ENCODE results near the gene NCKAP5.
A peak's percentile ranks its signal among the peaks of the same experiment; 100 is the strongest.

Gene NCKAP5

DNA sequence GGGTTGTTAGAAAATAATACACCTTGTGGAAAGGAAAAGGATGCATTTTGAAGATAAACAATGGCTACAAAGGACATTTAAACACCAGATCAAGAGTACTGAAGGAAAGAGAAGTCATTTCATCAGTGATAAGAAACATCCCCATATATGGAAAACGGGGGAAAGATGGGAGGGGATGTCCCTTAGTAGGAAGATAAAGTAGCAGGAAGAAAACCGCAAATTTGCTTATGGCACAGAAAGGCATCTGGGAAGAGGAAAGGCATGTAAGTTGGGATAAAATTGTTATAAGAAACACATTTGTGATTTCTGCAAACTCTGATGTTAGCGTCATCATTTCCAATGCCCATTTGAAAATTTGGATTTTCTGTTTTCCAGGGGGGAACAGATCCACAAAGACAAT lies 887.7 kb downstream of the NCKAP5 start:
- no peak for DNase-seq

DNA sequence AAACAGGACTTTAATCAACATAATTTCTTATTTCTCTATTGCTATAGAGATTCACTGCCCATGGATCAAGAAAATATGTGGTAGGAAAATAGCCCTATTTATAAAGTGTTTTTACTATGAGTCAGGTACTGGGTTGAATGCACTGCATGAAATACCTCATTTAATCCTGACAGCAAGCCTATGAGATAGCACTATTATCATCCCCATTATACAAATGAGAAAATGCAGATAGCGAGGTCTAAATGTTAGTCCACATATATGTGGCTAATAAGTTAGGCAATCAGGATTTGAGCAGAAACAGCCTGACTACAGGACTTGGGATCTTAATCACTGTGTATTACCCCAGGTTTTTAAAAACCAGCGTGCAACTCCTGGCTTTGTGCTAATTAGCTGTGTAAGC lies 889.8 kb downstream of the NCKAP5 start:
- no peak for DNase-seq

DNA sequence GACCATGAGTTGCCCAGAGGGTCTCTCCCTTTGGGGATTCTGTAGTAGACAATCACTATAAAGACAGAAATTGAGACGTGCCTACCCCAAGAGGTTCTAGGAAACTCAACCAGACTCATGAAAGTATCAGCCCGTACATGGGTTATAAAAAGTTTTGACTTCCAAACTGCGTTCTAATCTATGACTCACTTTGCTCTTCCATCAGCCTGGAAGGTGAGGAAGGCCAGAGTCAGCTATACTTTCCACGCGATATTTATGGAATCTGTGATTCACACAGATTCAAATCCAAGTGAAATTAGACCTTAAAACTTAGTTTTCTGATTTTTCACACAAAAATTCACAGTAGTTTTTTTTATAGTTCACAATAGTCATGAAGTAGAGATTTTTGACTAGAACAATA lies 890.6 kb downstream of the NCKAP5 start:
- no peak for DNase-seq

DNA sequence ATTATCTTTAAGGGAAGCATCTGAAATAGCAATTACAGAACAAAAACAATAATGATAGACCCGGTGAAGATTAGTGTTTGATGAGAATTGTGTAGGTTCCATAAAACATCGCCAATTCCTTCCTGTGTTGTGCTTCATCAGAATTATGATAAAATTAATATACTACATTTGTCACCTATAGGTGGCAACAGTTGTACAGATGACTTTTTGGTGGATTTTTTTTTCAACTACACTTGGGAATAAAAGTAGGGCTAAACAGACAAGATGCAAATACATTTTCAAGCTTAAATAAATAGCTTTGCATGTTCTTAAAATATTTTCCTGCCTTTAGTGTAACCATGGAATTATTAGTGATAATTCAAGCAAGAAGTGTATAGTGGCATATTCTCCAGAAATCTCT lies 891.3 kb downstream of the NCKAP5 start:
- DNase-seq: no peak

DNA sequence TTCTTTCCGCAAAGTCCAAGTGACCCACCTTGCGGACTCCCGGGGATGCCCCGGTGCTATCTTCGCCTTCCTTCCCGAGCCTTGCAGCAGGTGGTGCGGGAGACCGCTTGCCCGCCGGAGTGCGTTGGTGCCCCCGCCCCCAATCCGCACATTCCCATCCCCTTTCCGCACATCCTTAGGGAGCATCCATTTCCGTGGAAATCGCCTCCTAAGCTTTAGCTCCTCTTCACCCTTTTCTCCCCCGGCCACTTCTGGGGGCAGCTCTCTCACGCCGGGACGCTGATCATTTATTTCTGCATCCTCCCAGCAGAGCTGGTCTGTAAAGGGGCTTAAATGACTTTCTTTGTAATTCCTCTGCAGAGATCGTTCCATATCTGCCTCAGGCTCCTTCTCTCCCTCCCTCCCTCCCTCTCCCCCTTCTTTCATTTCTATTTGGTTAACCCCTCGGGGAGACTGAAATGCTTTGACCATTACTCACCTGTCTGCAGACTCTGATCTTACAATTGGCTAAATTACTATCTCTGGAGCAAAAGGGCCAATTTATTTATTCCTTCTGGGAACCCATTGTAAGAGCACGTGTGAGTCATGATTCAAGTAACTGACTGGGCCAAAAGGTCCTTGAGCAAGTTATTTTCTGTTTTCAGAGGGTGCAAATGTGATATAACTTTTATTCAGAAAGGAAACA lies 897.0 kb downstream of the NCKAP5 start:
- no peak for DNase-seq

DNA sequence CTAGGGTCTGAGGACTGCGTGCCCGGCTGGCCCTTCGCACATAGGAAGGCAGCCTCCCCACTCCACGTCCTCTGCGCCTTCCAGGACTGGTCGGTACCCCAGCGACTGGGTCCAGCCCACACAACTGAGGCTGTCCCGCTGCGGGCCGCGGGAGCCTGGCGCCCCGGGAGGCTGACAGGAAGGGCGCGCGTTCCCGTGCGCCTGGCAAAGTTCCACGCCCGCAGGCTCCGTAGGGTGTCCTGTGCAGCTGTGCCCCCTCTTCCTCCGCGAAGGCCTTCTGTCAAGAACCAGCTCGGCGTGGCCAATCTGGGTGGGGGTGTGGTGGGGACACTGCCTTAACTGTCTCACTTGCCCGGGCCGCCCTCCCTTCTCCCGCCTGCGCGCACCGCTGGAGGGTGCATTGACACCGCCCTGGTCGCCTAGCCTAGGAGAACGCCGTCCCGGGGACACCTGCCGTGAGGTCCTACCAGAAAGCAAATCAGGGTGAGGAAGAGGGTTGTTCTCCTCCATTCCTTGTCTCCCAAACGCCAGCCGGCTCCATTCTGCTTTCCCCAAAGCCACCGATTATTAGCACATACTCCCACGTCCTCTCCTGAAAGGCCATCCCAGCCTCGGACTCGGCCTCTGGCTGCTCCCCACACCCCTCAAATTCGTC lies 897.6 kb downstream of the NCKAP5 start:
- no peak for DNase-seq

DNA sequence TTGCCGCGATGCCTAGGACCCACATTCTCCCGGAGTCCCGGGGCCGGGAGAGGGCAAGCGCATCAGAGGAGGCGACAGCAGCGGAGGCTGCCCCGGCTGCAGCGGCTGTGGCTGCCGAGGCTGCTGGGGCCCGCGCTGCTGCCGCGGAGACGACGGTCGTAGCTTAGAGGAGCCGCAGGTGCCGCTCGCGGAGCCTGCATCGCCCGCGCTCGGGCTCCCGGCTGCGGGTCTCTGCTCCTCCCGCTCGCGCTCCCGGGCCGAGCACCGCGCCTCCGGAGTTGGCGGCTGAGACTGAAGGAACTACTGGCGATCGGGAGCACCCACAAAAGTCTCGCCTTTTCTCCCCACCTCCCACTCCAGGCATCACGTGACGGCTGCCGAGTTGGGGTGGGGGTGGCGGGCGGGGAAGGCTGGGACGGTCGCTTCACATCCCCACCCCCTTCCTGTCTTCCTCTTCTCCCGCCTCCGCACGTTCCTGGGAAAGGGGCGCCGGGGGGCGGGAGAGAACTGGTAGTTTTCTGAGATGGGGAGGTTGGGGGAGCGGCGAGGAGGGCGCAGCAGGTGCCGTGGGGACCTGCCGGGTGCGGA lies 898.3 kb downstream of the NCKAP5 start, which contains the start of gene LYPD1:
TSS of gene LYPD1 (minus strand) at position 298 of the 588 bp plus-strand sequence. CDS start at position 25, 273 bp downstream.
- DNase-seq: no peak

DNA sequence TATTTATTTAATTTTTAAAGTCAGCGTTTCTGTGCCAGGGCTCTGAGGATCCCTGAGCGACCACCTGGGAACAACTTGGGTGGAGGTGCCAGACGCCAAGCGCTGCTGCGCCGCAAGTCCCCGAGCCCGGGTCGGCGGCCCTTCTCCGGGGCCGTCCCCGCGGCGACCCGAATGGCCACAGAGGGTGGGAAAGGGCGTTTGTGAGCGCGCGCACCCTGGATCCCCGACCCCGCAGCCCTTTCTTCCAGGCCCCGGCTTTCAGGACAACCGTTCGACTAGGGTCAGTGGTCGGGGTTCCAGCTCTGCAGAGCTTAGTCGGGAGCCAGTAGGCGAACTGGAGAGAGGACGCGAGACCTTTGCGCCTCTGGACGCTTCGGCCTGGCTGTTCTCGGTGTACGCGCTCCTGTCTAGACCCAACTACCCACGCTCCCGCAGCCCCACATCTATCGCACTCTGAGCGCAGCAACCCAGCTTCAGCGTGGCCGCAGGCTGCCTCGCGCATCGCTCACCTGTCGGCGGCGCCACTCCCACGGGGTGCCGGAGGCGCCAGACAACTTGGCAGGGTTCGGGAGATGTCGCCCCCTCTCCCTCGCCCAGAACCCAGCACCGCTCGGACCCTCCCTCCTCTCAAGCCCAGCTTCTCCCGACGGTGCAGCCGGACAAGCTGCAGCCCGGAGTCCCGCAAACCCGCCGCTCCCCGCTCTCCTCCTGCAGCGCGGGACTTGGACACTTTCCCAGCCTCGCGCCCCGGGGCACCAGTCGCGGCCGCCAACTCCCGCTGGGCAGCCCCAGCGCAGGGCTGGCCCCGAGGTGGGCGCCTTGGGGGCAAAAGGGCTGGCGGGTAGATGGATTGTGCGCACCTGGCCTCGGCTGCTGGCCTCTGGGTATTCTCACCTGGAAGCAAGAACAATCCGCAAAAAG lies 899.0 kb downstream of the NCKAP5 start:
- no peak for DNase-seq

DNA sequence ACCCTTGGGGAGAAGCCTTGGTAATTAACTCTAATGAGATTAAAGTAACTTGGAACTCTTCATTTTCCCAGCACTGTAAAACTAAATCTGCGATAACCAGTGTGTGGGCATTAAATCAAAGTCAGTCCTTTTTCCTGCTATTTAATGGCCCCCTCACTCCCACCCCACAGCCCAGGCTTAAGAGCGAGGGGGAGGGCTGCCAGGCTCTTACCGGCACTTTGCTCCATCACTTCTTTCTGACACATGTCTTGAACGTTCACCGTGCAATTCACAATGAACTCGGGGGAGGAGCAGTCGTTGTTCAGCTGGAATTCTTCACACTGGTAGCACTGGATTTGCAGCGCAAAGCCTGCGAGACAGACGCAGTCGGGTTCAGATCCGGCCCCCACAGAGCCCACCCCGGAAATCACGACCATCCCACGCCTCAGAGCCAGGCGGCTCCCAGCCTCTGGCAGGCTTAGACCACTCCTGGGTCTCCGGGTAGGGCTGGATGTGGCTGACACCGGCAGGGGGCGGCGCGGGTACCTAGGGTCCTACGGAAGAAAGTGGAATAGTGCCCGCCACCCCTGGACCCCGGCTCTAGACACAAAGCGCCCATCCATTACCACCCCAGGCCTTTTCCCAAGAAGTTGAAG lies 900.0 kb downstream of the NCKAP5 start:
- DNase-seq: no peak

DNA sequence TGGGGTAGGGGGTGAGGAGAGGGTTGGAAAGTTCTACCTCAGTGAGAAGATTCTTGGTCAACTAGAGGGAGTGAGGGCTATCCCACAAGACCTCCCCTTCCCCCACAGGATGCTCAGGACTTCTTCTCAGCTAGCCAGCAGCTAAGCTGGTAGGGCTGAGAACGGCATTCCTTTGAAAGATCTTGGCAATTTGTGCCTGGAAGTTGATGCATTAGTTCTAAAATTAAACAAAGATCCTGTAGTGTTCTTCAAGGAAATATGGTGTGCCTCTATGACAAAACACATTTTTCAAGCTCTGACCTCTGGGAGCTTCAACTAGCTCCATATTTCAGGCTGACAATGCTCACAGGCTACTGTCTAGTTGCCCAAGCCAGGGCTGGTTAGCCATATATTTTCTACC lies 900.6 kb downstream of the NCKAP5 start:
- no peak for DNase-seq

DNA sequence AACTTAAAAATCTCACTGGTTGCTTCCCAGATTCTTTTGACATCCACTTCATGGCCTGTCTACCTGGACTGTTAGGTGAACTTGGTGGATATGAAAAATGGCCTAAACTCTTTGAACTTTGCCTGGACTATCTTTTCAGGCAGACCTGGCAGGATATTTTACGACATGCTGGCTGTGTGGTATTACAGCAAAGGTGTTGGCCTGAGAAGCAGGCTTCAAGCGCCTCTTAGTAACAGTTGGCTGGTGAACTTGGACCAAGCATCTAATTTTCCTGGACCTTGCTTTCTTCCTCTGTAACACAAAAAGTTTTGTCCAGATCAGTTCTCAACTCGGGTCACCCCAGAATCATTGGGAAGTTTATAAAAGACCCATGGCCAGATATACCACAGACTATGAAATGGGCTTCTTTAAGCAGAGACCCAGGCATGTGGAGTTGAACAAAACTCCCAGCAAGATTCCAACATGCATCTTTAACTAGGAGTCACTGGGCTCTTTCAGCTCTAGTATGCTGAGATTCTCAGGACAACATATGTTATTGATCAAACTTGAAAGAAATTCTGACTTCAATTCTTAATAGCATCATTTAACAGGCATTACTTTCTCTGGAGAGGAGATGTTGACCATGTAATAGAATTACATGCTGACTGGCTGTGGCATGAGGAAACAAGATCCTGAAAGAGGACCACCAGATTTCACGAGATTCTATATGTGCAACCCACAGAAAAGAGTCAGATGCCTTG lies 902.7 kb downstream of the NCKAP5 start:
- no peak for DNase-seq

DNA sequence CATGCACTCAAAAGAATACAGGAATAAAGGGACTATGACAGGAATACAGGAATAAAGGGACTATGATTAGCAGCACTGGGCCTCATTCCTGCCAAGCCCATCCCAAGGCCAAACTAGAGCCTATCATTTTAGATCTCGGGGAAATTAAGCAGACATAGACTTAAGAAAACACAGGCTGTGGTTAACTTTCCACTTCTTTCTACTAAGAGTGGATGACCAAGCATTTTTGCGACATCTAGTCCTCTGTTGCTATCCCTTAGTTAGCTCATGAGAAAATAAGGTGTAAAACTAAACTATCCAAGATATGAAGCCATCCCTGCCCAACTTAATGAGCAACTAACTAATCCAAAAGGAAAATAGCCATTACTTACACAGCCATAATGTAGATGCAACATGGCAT lies 904.2 kb downstream of the NCKAP5 start:
- DNase-seq: no peak

DNA sequence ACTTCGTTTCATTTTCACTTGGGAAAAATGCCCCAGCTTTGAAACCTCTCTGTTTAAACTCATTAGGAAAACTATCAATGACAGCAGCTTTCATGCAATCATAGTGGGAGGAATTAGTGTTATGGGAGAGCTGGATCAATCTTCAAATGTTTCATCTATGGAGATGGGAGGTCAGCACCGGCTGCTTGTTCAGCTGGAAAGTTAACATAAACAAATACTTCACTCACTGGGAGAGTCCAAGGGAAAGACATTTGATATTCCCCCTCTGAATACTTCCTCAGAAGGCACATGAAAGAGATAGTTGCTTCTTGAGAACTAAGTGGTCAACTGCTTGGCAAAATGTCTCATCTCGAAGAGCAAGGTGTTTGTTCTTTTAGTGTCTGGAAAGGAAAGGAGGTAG lies 905.5 kb downstream of the NCKAP5 start:
- DNase-seq: no peak

DNA sequence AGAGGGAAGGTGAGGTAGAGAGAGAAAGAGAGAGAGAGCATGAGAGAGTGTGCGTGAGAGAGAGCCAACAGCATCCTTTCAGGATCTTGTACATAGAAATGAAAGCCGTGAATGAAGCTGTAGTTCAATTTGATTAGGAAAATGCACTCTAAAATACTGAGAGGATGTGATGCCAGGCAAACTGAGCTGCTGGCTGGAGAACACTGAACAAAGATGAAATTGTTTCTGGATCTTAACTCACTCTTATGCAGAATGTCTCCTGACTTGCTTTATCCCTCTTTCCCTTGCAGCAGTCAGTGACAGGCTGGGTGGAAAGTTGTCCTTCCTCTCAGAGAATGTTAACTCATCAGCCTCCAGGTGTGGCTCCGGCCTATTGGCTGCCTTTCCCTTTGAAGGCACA lies 908.9 kb downstream of the NCKAP5 start:
- DNase-seq: no peak

DNA sequence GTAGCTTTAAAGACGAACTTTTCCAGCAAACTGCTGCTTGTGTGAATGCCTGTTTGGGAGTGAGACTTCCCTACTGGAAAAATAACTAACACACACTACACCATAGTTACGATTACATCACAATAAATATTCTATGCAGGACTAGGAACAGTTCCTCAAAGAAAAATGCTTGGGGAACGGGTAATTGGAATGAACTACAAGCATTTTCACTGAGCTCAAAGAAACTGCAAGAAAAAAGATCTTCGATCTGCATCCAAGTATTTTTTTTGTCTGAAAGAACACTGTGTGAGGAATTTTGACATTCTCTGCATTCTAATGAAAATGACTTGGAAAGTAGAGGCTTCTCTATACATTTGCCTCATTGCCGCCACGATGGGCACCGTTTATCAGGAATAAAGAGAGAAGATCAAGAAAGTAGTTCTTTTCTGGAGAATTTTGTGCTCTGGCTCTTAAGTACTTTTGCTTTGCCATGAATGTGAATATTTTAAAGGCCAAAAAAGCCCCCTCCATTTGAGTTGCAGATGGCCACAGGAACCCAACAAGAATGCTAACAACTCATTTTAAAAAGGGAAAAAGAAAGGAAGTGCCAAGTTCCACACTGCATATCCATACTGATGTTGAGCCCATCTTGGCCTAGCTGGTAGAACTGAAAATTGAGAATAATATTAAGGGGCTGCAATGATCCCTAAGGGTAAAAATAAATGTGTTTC lies 911.8 kb downstream of the NCKAP5 start:
- no peak for DNase-seq

DNA sequence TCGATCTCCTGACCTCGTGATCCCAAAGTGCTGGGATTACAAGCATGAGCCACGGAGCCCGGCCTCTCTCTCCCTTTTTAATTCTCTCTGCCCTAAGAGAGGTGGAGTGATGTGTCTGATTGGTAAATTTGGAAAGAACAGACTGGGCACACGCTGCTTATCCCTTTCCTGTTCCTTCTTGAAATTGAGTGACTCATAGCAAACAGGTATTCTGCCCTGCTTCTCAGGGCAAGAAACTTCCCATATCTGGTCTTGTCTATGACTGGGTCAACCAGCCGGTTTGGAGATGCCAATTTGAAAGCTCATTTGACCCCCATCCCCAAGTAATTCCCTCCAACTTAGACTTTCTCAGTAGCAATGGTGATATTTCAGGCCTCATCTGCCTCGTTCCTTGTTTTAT lies 913.3 kb downstream of the NCKAP5 start:
- DNase-seq: no peak

DNA sequence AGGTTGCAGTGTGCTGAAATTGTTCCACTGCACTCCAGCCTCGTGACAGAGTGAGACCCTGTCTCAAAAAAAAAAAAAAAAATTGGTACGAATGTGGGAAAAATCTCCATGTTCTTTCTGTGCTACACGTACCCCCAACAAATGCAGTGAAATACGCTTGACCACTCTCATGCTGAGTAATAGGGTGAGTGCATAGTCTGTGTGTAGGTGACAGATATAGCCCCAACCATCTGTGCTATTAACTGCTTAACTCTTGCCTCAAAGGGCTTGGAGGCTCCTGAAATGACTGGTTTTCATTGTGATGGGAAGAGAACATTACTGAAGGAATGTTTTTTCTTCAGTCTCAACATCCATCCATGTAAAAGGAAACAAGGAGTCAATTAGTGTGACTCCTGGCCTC lies 913.9 kb downstream of the NCKAP5 start:
- no peak for DNase-seq

DNA sequence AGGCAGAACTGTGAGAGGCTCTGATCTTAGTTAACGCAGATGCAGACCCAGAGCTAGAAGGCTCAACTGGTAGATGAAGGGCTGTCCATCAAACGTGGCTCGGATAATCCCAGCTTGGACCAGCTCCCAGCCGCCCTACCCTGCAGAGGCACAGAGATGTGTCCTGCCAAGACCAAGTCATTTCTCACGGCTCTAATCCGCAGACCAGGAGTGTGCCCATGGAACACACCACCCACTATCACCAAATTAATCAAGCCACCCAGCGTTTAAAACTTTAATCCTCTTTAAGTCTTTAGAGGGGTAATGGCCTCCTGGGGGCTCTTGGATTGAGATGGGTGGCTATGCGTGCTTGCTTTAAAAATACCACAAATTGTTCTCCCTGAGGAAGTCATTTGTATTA lies 915.8 kb downstream of the NCKAP5 start:
- DNase-seq: peak; percentile 39

DNA sequence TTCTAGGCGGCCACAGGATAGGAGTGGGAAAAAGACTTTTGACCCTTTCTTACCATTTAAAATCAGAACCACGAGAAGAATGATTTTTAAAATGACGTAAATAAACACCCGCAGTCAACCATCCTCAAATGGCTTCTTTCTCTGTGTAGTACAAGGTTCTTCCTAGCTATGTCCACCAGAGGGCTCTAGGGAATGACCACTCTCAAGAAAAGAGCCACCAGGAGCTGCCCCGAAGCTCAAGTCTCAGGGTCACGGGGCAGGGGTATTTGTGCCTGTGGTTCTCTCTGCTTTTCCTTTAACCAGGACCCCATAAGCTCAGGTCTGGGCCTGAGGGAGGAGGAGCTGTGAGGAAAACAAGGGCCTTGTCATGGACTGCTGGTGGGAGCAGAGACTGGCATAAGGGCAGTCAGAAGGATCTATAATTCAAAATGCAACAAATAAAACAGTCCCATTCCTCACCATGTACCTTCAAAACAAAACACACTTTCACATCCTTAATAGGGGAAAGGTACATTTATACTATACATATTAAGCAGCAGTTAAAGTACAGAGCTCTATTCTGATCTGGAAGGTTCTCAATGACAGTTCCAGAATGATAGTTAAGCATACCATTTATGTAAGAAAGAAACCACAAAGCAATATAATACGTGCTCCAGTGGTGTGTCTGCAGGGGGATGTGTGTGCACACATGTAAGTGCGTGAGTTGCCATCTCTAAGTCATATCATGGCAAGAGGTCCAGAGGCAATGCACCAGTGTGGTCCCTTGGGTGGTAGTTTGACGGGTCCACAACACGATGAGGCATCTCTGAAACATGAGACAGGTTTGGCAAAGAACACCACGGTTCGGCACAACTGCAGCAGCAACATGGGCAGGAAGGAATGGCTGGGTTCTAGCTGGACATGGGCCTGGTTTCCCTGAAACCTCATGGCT lies 916.9 kb downstream of the NCKAP5 start:
- no peak for DNase-seq

DNA sequence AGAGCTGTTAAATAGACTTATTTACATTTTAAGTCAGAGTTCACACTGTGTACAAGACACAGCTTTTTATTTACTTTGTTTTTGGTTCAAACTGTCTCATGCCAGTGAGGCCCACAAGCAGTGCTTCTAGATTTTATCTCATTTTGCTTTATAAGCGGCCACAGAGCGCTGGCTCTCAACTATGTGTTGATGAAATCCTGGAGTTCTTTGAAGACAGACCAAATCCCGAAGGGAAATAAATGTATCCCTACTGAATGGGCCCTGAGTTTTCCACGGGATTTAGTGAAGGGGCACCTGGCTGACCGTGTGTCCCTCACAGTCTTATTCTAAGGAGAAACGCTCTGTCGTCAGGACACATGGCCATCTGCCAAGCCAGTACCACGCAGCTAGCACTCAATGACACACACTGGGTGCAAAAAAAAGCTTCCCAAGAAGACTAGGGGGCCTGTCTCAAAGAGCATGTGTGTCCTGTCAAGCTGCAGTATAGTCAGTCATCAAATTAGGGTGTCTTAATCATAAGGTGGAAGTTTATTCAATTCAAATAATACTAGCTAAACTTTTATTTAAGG lies 921.6 kb downstream of the NCKAP5 start:
- DNase-seq: no peak
